Astrocyte (in vitro differentiated cells and primary cell): Measurements from ENCODE around the gene SGCD.

ENCODE experiments used
- EZH2 ChIP-seq: IDR thresholded peaks from 2 replicates; pipeline ENCODE4 v1.6.1; 2012; ENCODE audit warnings: mild to moderate bottlenecking, low read length, inconsistent platforms; ENCODE audit not compliant: insufficient read depth
- TF ChIP-seq, protein P1 (sequence below): IDR thresholded peaks from 2 replicates; pipeline ENCODE4 v1.5.1; 2011; ENCODE audit warnings: low read depth, mild to moderate bottlenecking, inconsistent platforms, low read length, moderate library complexity; ENCODE audit not compliant: insufficient read depth

DNA sequence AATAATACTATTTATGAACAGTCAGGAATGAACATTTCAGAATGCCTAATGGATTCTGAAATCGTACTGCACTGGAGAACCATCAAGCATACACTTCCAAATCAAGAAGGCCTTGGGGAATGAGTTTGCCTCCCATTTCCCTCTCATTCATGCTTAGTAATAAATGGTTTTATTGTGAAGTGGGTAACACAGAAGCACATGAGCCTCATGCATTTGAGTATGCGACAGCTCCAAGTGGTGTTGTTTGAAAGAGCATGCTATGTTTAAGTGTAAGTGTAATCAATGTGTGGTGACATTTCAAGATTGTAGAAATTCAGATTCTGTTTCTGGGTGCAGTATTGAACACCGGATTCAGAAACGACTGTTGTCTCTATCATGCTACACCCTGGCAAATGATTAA lies 60.0 kb downstream of the SGCD start:
- TF ChIP-seq, protein P1, sequence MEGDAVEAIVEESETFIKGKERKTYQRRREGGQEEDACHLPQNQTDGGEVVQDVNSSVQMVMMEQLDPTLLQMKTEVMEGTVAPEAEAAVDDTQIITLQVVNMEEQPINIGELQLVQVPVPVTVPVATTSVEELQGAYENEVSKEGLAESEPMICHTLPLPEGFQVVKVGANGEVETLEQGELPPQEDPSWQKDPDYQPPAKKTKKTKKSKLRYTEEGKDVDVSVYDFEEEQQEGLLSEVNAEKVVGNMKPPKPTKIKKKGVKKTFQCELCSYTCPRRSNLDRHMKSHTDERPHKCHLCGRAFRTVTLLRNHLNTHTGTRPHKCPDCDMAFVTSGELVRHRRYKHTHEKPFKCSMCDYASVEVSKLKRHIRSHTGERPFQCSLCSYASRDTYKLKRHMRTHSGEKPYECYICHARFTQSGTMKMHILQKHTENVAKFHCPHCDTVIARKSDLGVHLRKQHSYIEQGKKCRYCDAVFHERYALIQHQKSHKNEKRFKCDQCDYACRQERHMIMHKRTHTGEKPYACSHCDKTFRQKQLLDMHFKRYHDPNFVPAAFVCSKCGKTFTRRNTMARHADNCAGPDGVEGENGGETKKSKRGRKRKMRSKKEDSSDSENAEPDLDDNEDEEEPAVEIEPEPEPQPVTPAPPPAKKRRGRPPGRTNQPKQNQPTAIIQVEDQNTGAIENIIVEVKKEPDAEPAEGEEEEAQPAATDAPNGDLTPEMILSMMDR: no peak
- no peak for TF ChIP-seq EZH2
